NCI-H1436 treated with DMSO at 0.1 percent for 48 hours (cell line): ENCODE measurements around the gene TAS2R42.

ENCODE experiments used
- DNase-seq: peaks from one replicate; lab custom pipeline; 2025; lab: John Stamatoyannopoulos, UW

The TAS2R42 gene

GRCh38 chr12:11144297-11144696, 42.4 kb downstream of the TAS2R42 start:
- DNase-seq, result no peak

- DNase-seq, result no peak
Observed at GRCh38 chr12:11143352-11143751, 43.4 kb downstream of the TAS2R42 start.

GRCh38 chr12:11136075-11136474, 50.7 kb downstream of the TAS2R42 start:
- no peak for DNase-seq
